Nephron (organoid): ENCODE measurements around the gene ANKRD55.
"Not testable (repeated sequence)": the region's sequence is repeated elsewhere in the genome, so short reads cannot be mapped to it uniquely, and the experiment has no call there.

Experiments
- H3K27ac Mint-ChIP-seq, 3 experiments: 2 replicates each; pipeline ENCODE4 v1.8.0; 2020; ENCODE audit warnings: mixed read lengths in 3 of 3, mild to moderate bottlenecking in 2 of 3, moderate library complexity in 1 of 3
- H3K27me3 Mint-ChIP-seq: 2 replicates; pipeline ENCODE4 v1.8.0; 2021; ENCODE audit warnings: low read depth, mild to moderate bottlenecking, moderate library complexity, mixed read lengths
- H3K36me3 Mint-ChIP-seq: 2 replicates; pipeline ENCODE4 v1.8.0; 2020; ENCODE audit warnings: low read depth, mixed read lengths
- H3K4me1 Mint-ChIP-seq: 2 replicates; pipeline ENCODE4 v1.8.0; 2020; ENCODE audit warnings: mixed read lengths
- H3K4me3 Mint-ChIP-seq, 3 experiments: 2 replicates each; pipeline ENCODE4 v1.8.0; 2020; ENCODE audit warnings: mild to moderate bottlenecking in 3 of 3, mixed read lengths in 3 of 3, moderate library complexity in 2 of 3
- H3K9me3 Mint-ChIP-seq: 2 replicates; pipeline ENCODE4 v1.8.0; 2020; ENCODE audit warnings: mixed read lengths
- TF ChIP-seq, protein P1 (sequence below), 3 experiments: fragments of 200-600 bp; sonication (generic); IDR thresholded peaks; one replicate each; pipeline ENCODE4 v1.5.0; 2021; ENCODE audit warnings: antibody characterized with exemption in 3 of 3; ENCODE audit not compliant: unreplicated experiment in 3 of 3

Gene ANKRD55

DNA sequence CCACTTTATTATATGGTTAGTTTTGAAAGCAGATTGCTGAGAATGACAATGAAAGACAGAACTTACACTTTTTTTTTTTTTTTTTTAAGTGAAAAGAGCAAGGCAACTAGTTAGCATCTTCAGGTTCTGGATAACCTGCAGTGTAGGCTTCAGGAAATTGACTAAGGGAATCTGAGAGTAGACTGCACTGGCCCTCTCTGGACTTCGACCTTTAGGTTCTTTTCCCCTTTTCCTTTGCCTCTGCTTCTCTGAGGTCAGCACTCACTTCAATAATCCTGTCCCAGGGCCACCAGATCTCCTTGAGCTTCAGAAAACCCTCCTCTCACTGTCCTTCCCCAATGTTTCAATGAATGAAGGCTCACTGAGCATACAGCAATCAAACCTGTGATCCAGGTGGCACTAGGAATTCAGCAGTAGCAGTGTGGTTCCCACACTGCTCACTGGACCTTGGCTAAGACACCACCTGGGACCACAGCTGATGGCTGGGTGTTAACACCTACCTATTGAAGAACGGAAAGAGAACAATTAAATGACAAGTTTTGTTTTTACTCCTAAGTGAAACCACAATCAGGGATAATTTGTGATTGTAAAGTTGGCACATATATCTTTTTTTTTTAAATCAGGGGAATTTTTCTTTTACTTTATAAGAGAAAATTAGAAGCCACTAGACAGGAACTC lies 152.6 kb downstream of the ANKRD55 start:
- H3K27me3 Mint-ChIP-seq: no peaks in the 10 kb centered on the region
- peaks cover 8% of the 10 kb centered on the region for H3K9me3 Mint-ChIP-seq
- H3K36me3 Mint-ChIP-seq: no peaks in the 10 kb centered on the region
- TF ChIP-seq, protein P1, sequence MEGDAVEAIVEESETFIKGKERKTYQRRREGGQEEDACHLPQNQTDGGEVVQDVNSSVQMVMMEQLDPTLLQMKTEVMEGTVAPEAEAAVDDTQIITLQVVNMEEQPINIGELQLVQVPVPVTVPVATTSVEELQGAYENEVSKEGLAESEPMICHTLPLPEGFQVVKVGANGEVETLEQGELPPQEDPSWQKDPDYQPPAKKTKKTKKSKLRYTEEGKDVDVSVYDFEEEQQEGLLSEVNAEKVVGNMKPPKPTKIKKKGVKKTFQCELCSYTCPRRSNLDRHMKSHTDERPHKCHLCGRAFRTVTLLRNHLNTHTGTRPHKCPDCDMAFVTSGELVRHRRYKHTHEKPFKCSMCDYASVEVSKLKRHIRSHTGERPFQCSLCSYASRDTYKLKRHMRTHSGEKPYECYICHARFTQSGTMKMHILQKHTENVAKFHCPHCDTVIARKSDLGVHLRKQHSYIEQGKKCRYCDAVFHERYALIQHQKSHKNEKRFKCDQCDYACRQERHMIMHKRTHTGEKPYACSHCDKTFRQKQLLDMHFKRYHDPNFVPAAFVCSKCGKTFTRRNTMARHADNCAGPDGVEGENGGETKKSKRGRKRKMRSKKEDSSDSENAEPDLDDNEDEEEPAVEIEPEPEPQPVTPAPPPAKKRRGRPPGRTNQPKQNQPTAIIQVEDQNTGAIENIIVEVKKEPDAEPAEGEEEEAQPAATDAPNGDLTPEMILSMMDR (IDR thresholded peaks at IDR 0.05; ENCODE audit: unreplicated experiment in 3 of 3): no peak
- H3K27ac Mint-ChIP-seq: peak overlapping the region; percentile 17 to 59 (median 17)
- H3K4me3 Mint-ChIP-seq: no peak overlapping the region
- H3K4me1 Mint-ChIP-seq: peaks cover 39% of the 10 kb centered on the region

DNA sequence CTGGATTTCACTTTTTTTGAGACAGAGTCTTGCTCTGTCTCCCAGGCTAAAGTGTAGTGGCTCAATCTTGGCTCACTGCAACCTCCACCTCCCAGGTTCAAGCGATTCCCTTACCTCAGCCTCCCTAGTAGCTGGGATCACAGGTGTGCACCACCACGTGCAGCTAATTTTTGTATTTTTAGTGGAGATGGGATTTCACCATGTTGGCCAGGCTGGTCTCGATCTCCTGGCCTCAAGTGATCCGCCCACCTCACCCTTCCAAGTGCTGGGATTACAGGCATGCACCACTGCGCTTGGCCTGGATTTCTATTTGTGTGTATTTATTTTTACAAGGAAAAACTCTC lies 154.0 kb downstream of the ANKRD55 start:
- H3K36me3 Mint-ChIP-seq, H3K4me3 Mint-ChIP-seq, H3K9me3 Mint-ChIP-seq, H3K27me3 Mint-ChIP-seq: not testable (repeated sequence)
- Mint-ChIP-seq H3K4me1 (peaks cover 38% of the 10 kb centered on the region), H3K27ac (peak overlapping the region in 2 of 3 experiments; percentile 43 to 73)

DNA sequence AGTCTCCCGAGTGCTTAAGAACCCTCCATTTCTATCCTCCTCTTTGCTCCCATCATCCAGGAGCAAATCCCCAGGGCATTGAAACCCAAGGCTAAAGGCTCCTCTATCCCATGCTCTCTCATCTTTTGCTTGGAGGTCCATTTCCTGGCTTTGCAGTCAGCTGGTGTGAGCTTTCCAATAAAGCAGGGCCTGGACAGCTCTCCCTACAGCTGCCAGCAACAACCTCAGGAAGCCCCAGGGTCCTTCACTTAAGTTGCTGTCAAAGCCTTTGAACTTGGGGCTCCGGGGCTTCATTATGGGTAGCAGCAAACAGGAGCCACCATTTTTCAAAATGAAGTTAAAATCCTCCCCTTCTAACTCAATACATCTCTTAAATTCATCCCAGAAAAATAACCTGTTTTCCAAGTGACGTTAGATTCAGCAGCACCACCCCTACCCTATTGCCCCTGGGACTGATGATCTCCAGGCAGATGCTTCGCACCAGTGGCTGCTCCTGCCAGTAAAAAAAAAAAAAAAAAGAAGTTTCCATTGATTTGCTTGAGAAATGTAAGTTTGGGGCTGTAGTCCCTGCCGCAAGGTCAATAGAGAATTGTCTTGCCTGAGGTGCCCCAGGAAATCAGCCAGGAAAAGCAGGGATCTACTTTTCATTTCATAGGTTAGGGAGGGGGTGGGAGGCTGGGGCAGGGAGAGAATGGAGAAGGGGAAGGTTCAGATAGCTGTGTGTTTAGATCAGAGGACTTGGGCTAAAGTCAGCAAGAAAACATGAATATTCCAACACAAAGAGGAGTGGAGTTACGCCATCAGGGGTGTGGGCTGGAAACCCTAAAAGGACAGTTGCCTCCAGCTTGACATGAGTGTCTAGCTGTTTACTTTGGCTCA lies 154.6 kb downstream of the ANKRD55 start:
- TF ChIP-seq, protein P1 (IDR thresholded peaks at IDR 0.05; ENCODE audit: unreplicated experiment in 3 of 3): no peak
- Mint-ChIP-seq H3K27ac (peak overlapping the region; percentile 45 to 68 (median 54)), H3K4me3 (no peak overlapping the region), H3K9me3 (peaks cover 2% of the 10 kb centered on the region), H3K36me3 (no peaks in the 10 kb centered on the region), H3K4me1 (peaks cover 39% of the 10 kb centered on the region), H3K27me3 (no peaks in the 10 kb centered on the region)

DNA sequence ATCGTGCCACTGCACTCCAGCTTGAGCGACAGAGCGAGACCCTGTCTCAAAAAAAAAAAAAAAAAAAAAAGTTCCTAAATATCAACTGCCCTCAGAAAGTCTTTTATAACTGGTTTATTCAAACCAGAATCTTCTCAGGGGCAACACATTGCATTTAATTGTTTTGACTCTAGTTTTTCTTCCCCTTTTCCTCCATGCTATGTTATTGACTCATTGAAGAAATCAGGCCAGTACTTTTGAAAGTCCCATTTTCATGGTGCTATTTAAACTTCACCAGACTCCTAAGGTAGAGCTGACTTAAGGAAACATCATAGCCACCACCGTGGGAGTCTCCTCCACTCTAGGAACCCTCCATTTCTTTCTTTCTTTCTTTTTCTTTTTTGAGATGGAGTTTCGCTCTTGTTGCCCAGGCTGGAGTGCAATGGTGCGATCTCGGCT lies 155.3 kb downstream of the ANKRD55 start:
- H3K9me3 Mint-ChIP-seq: no peaks in the 10 kb centered on the region
- H3K27ac Mint-ChIP-seq: peak overlapping the region in 2 of 3 experiments; percentile 45 to 68
- TF ChIP-seq, protein P1 (IDR thresholded peaks at IDR 0.05; ENCODE audit: unreplicated experiment in 3 of 3): no peak
- no peak overlapping the region for H3K4me3 Mint-ChIP-seq
- peaks cover 46% of the 10 kb centered on the region for H3K4me1 Mint-ChIP-seq
- no peaks in the 10 kb centered on the region for H3K36me3 Mint-ChIP-seq
- H3K27me3 Mint-ChIP-seq: no peaks in the 10 kb centered on the region

DNA sequence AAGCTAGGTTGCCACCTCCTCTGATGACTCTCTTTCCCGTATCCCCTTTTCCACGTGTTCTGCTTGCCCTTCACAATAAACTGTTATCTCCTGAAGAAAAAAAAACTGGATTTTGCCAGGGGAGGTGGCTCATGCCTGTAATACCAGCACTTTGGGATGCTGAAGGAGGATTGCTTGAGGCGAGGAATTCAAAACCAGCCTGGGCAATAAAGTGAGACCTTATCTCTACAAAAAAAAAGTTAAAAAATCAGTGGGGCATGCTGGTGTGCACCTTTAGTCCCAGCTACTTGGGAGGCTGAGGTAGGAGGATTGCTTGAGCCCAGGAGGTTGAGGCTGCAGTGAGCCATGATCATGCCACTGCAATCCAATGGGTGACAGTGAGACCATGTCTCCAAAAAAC lies 156.6 kb downstream of the ANKRD55 start:
- no peaks in the 10 kb centered on the region for H3K9me3 Mint-ChIP-seq
- H3K4me3 Mint-ChIP-seq: no peak overlapping the region
- peaks cover 51% of the 10 kb centered on the region for H3K4me1 Mint-ChIP-seq
- peak overlapping the region; percentile 77 to 96 (median 94) for H3K27ac Mint-ChIP-seq
- no peaks in the 10 kb centered on the region for H3K36me3 Mint-ChIP-seq
- no peaks in the 10 kb centered on the region for H3K27me3 Mint-ChIP-seq
- TF ChIP-seq, protein P1 (IDR thresholded peaks at IDR 0.05; ENCODE audit: unreplicated experiment in 3 of 3): no peak

DNA sequence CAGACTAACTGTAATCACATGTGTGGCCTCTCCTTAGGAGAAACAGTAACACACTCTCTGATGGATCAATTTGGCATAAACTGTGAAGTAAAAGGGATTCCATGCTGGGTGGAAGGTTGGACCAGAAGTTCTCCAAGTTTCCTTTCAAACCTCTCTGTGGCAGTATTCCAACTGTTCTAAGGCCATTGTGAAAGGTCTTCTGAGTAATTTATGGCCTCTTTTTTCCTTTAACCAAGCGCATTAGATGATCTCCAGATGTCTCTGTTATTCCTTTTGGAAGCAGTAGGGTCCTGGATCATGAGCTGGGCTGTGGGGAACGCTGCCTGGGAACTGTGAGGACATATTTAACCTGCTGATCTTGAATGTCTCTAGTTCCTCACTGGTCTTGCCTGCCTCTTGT lies 157.8 kb downstream of the ANKRD55 start:
- no peaks in the 10 kb centered on the region for H3K9me3 Mint-ChIP-seq
- no peaks in the 10 kb centered on the region for H3K27me3 Mint-ChIP-seq
- peak overlapping the region; percentile 94 to 96 (median 95) for H3K27ac Mint-ChIP-seq
- no peaks in the 10 kb centered on the region for H3K36me3 Mint-ChIP-seq
- H3K4me1 Mint-ChIP-seq: peaks cover 53% of the 10 kb centered on the region
- H3K4me3 Mint-ChIP-seq: peak overlapping the region in 1 of 3 experiments; percentile 3
- TF ChIP-seq, protein P1 (IDR thresholded peaks at IDR 0.05; ENCODE audit: unreplicated experiment in 3 of 3): no peak
